Fibroblast of lung (primary cell): ENCODE measurements around the gene SMIM21.

Source experiments
- EZH2 ChIP-seq: IDR thresholded peaks from 2 replicates; pipeline ENCODE4 v1.5.1; 2012; ENCODE audit warnings: low read length, control low read depth, mild to moderate bottlenecking; ENCODE audit errors: missing control alignments
- TF ChIP-seq, protein P1 (sequence below), 2 donors: IDR thresholded peaks in 1 of 2; conservative IDR thresholded peaks in 1 of 2; 1 replicate in 1 of 2; 2 replicates in 1 of 2; pipeline ENCODE4 v1.5.1; 2011 to 2012; ENCODE audit warnings: low read length in 2 of 2, control low read depth in 1 of 2, inconsistent platforms in 1 of 2, low read depth in 1 of 2, mild to moderate bottlenecking in 1 of 2

- TF ChIP-seq, protein P1, sequence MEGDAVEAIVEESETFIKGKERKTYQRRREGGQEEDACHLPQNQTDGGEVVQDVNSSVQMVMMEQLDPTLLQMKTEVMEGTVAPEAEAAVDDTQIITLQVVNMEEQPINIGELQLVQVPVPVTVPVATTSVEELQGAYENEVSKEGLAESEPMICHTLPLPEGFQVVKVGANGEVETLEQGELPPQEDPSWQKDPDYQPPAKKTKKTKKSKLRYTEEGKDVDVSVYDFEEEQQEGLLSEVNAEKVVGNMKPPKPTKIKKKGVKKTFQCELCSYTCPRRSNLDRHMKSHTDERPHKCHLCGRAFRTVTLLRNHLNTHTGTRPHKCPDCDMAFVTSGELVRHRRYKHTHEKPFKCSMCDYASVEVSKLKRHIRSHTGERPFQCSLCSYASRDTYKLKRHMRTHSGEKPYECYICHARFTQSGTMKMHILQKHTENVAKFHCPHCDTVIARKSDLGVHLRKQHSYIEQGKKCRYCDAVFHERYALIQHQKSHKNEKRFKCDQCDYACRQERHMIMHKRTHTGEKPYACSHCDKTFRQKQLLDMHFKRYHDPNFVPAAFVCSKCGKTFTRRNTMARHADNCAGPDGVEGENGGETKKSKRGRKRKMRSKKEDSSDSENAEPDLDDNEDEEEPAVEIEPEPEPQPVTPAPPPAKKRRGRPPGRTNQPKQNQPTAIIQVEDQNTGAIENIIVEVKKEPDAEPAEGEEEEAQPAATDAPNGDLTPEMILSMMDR (conservative IDR thresholded peaks at IDR 0.05 in 1 of 2, IDR thresholded peaks at IDR 0.05 in 1 of 2; ENCODE audit: low read depth in 1 of 2, low read length in 2 of 2) = no peak
- TF ChIP-seq EZH2 = no peak
Measured at GRCh38 chr18:75474332-75474731, 46.8 kb upstream of the SMIM21 start.
